HepG2 (cell line): ENCODE measurements around the gene FRMD8. TPM values are rescaled to one million over a fixed set of nuclear protein-coding genes. Genes with fewer than 3 reads are reported as not detected.

Source experiments
- ADNP ChIP-seq: sonication (generic); formaldehyde crosslinking; IDR thresholded peaks from 2 replicates; pipeline ENCODE4 v1.4.0; 2020; ENCODE audit warnings: missing genetic modification reagents
- CHCHD3 ChIP-seq: sonication (generic); formaldehyde crosslinking; IDR thresholded peaks from 2 replicates; pipeline ENCODE4 v1.8.0; 2022; ENCODE audit warnings: mild to moderate bottlenecking, missing genetic modification reagents, moderate library complexity
- ELF1 ChIP-seq: sonication (generic); formaldehyde crosslinking; IDR thresholded peaks from 2 replicates; pipeline ENCODE4 v1.4.0; 2020; ENCODE audit warnings: missing genetic modification reagents
- IKZF5 ChIP-seq: IDR thresholded peaks from 2 replicates; pipeline ENCODE4 v1.6.1; 2018; ENCODE audit warnings: missing genetic modification reagents, mild to moderate bottlenecking, missing compliant biosample characterization
- MED13 ChIP-seq: sonication (generic); formaldehyde crosslinking; IDR thresholded peaks from 2 replicates; pipeline ENCODE4 v1.5.0; 2020; ENCODE audit warnings: missing genetic modification reagents
- MLX ChIP-seq: IDR thresholded peaks from 2 replicates; pipeline ENCODE4 v1.6.1; 2016
- REPIN1 ChIP-seq: sonication (generic); formaldehyde crosslinking; IDR thresholded peaks from 2 replicates; pipeline ENCODE4 v1.8.0; 2022; ENCODE audit warnings: missing genetic modification reagents, low read depth, mild to moderate bottlenecking, borderline replicate concordance
- SPEN ChIP-seq: sonication (generic); formaldehyde crosslinking; IDR thresholded peaks from 2 replicates; pipeline ENCODE4 v1.5.1; 2020; ENCODE audit warnings: low read depth, mild to moderate bottlenecking, missing genetic modification reagents
- TERF1 ChIP-seq: sonication (generic); formaldehyde crosslinking; IDR thresholded peaks from 2 replicates; pipeline ENCODE4 v1.8.0; 2022; ENCODE audit warnings: mild to moderate bottlenecking, missing genetic modification reagents, moderate library complexity
- XBP1 ChIP-seq: sonication (generic); formaldehyde crosslinking; IDR thresholded peaks from 2 replicates; pipeline ENCODE4 v1.5.0; 2020; ENCODE audit warnings: missing genetic modification reagents
- XRCC5 ChIP-seq: fragments of 200-400 bp; formaldehyde crosslinking; optimal IDR thresholded peaks from 2 replicates; pipeline ENCODE3; 2017; ENCODE audit warnings: mild to moderate bottlenecking, low read length
- ZHX2 ChIP-seq, 2 experiments: sonication (generic) in 1 of 2; formaldehyde crosslinking in 1 of 2; IDR thresholded peaks; 2 replicates each; pipeline versions ENCODE4 v1.6.1 to v1.9.0; 2014 to 2022; ENCODE audit warnings: antibody characterized with exemption in 1 of 2, borderline replicate concordance in 1 of 2, inconsistent platforms in 1 of 2, low read depth in 1 of 2, missing genetic modification reagents in 1 of 2
- ZNF124 ChIP-seq: sonication (generic); formaldehyde crosslinking; IDR thresholded peaks from 2 replicates; pipeline ENCODE4 v1.4.0; 2020; ENCODE audit warnings: missing genetic modification reagents
- ZNF280D ChIP-seq: sonication (generic); formaldehyde crosslinking; IDR thresholded peaks from 2 replicates; pipeline ENCODE4 v1.5.1; 2020; ENCODE audit warnings: mild to moderate bottlenecking, missing genetic modification reagents
- ZNF441 ChIP-seq: sonication (generic); formaldehyde crosslinking; IDR thresholded peaks from 2 replicates; pipeline ENCODE4 v1.7.0; 2021; ENCODE audit warnings: missing genetic modification reagents, borderline replicate concordance
- ZNF660 ChIP-seq: sonication (generic); formaldehyde crosslinking; IDR thresholded peaks from 2 replicates; pipeline ENCODE4 v1.5.1; 2020; ENCODE audit warnings: mild to moderate bottlenecking, low read depth, missing genetic modification reagents, borderline replicate concordance
- ZSCAN22 ChIP-seq: sonication (generic); formaldehyde crosslinking; IDR thresholded peaks from 2 replicates; pipeline ENCODE4 v1.4.0; 2020; ENCODE audit warnings: mild to moderate bottlenecking, missing genetic modification reagents
- polyA plus RNA-seq, 8 experiments: library from polyadenylated mRNA; depleted of rRNA in 3 of 8; stranded (reverse) in 7 of 8; unstranded in 1 of 8; fragments of >200 nt; fragmentation: Illumina TruSeq in 4 of 8; extraction: Trizol in 4 of 8; gene quantifications; 2 replicates each; pipeline versions ENCODE4 v1.2.1 to v1.2.3, GENCODE V29; 2011 to 2016; ENCODE audit warnings: low read depth in 4 of 8, missing spikeins in 1 of 8, mixed read lengths in 1 of 8; ENCODE audit not compliant: insufficient read depth in 1 of 8
- total RNA-seq, 5 experiments: library from RNA; depleted of rRNA; stranded (reverse); fragments of >200 nt; fragmentation: Illumina TruSeq; extraction: Trizol; gene quantifications; 2 replicates each; pipeline ENCODE4 v1.2.3, GENCODE V29; 2016; ENCODE audit warnings: low read depth in 1 of 5

Gene FRMD8
- total and polyA plus RNA-seq, 2 of the 13 experiments (the other 11 are each of a cell fraction or from before 2014, with no cell fraction given) = 5.8 to 20.6 TPM

- no peak; the same call in 1 of the 2 replicates for TF ChIP-seq IKZF5 (CRISPR knock-in tag)
- TF ChIP-seq CHCHD3 (CRISPR knock-in tag) = no peak
- no peak for TF ChIP-seq MED13 (CRISPR knock-in tag)
- no peak for TF ChIP-seq XRCC5
- TF ChIP-seq MLX (CRISPR knock-in tag) = no peak
- TF ChIP-seq XBP1 = no peak
- TF ChIP-seq ELF1 (CRISPR knock-in tag) = no peak
- TF ChIP-seq TERF1 (CRISPR knock-in tag) = no peak
- TF ChIP-seq ZHX2 (IDR thresholded peaks at IDR 0.05; ENCODE audit: low read depth) = no peak
- no peak for TF ChIP-seq ZHX2 (CRISPR knock-in tag; IDR thresholded peaks at IDR 0.05; ENCODE audit: borderline replicate concordance)
- TF ChIP-seq REPIN1 (CRISPR knock-in tag) = no peak
- no peak for TF ChIP-seq ZNF441
- TF ChIP-seq ZNF280D = no peak
- no peak for TF ChIP-seq ZNF124
- TF ChIP-seq ZSCAN22 (CRISPR knock-in tag) = no peak
- no peak for TF ChIP-seq ZNF660 (CRISPR knock-in tag)
- TF ChIP-seq ADNP (CRISPR knock-in tag) = no peak
- TF ChIP-seq SPEN (CRISPR knock-in tag) = no peak
These were observed 43.4 kb downstream of the FRMD8 start (continued) for GRCh38 chr11:65429724-65430405.
